Bone marrow (tissue), 2 donors: ENCODE data around the gene ACSS3.

Source experiments
- DNase-seq, 2 donors: peaks; one replicate each; lab custom pipeline; 2025; lab: John Stamatoyannopoulos, UW

Gene ACSS3

GRCh38 chr12:81224626-81225025 lies 146.7 kb downstream of the ACSS3 start:
- no peak for DNase-seq

- no peak for DNase-seq
Measured at GRCh38 chr12:81229759-81230158, 151.9 kb downstream of the ACSS3 start.

GRCh38 chr12:81231574-81232368 lies 153.9 kb downstream of the ACSS3 start:
- DNase-seq, result no peak

GRCh38 chr12:81245458-81245857 lies 167.6 kb downstream of the ACSS3 start:
- no peak for DNase-seq

- no peak for DNase-seq
Measured at GRCh38 chr12:81245907-81246570, 168.2 kb downstream of the ACSS3 start.

GRCh38 chr12:81249976-81250375 lies 172.1 kb downstream of the ACSS3 start:
- DNase-seq, result no peak

- no peak for DNase-seq
Measured at GRCh38 chr12:81252228-81252627, 174.3 kb downstream of the ACSS3 start.

GRCh38 chr12:81253360-81253759 lies 175.5 kb downstream of the ACSS3 start:
- DNase-seq, result no peak

GRCh38 chr12:81255456-81255855 lies 177.6 kb downstream of the ACSS3 start:
- no peak for DNase-seq

GRCh38 chr12:81255947-81256346 lies 178.1 kb downstream of the ACSS3 start:
- no peak for DNase-seq

- DNase-seq, result no peak
Measured at GRCh38 chr12:81257947-81258551, 180.2 kb downstream of the ACSS3 start.

GRCh38 chr12:81259360-81259759 lies 181.5 kb downstream of the ACSS3 start:
- no peak for DNase-seq

- DNase-seq, result no peak
Measured at GRCh38 chr12:81261508-81262207, 183.8 kb downstream of the ACSS3 start.

GRCh38 chr12:81263072-81263471 lies 185.2 kb downstream of the ACSS3 start:
- DNase-seq, result no peak

GRCh38 chr12:81270385-81270784 lies 192.5 kb downstream of the ACSS3 start:
- no peak for DNase-seq

- DNase-seq, result no peak
Measured at GRCh38 chr12:81274637-81275529, 197.0 kb downstream of the ACSS3 start.

GRCh38 chr12:81284137-81284536 lies 206.3 kb downstream of the ACSS3 start:
- no peak for DNase-seq

- no peak for DNase-seq
Measured at GRCh38 chr12:81288651-81289050, 210.8 kb downstream of the ACSS3 start.

- no peak for DNase-seq
Measured at GRCh38 chr12:81294325-81295190, 216.7 kb downstream of the ACSS3 start.

- DNase-seq, result no peak
Measured at GRCh38 chr12:81295251-81295650, 217.4 kb downstream of the ACSS3 start.
